Measurements from ENCODE around the gene PCCA. TPM values are rescaled to one million over a fixed set of nuclear protein-coding genes. Genes with fewer than 3 reads are reported as not detected.

The PCCA gene
- total and polyA plus RNA-seq, 2 of the 13 experiments (the other 11 are each of a cell fraction or from before 2014, with no cell fraction given), result 15.0 to 32.2 TPM

- TF ChIP-seq NR0B2 (CRISPR knock-in tag; IDR thresholded peaks at IDR 0.05) (no peak), EP300 (IDR thresholded peaks at IDR 0.05; ENCODE audit: low read depth in 2 of 2, low read length in 2 of 2) (peak; percentile 42 to 74; a peak in 2 of 4 replicates), EP300 (CRISPR knock-in tag; IDR thresholded peaks at IDR 0.05; ENCODE audit: borderline replicate concordance) (0 out of 2 replicates have a peak, but pooled peaks have one; percentile 52), TFAP4 (IDR thresholded peaks at IDR 0.05; ENCODE audit: borderline replicate concordance, low read depth) (no peak), GATAD2A (CRISPR knock-in tag; IDR thresholded peaks at IDR 0.05) (peak; percentile 66), SMARCE1 (IDR thresholded peaks at IDR 0.05; ENCODE audit: borderline replicate concordance) (peak; percentile 74; the same call in 1 of the 2 replicates), ZNF20 (CRISPR knock-in tag; IDR thresholded peaks at IDR 0.05) (no peak), ZNF430 (CRISPR knock-in tag; IDR thresholded peaks at IDR 0.05) (no peak), SSRP1 (CRISPR knock-in tag; IDR thresholded peaks at IDR 0.05) (no peak), NPAS2 (CRISPR knock-in tag; IDR thresholded peaks at IDR 0.05; ENCODE audit: borderline replicate concordance) (no peak), ATF3 (CRISPR knock-in tag; IDR thresholded peaks at IDR 0.05) (peak; percentile 94), ZBTB46 (CRISPR knock-in tag; IDR thresholded peaks at IDR 0.05; ENCODE audit: borderline replicate concordance) (no peak), JUND (CRISPR knock-in tag; IDR thresholded peaks at IDR 0.05) (peak; percentile 91), ZNF589 (CRISPR knock-in tag; conservative IDR thresholded peaks at IDR 0.05) (no peak), ETV5 (CRISPR knock-in tag; IDR thresholded peaks at IDR 0.05; ENCODE audit: borderline replicate concordance) (peak; percentile 90), THAP11 (CRISPR knock-in tag; IDR thresholded peaks at IDR 0.05) (0 out of 2 replicates have a peak, but pooled peaks have one; percentile 15), ZNF790 (CRISPR knock-in tag; IDR thresholded peaks at IDR 0.05; ENCODE audit: borderline replicate concordance) (no peak), ZNF720 (CRISPR knock-in tag; IDR thresholded peaks at IDR 0.05) (no peak), TFE3 (CRISPR knock-in tag; IDR thresholded peaks at IDR 0.05) (peak; percentile 48; the same call in 1 of the 2 replicates), JUNB (CRISPR knock-in tag; IDR thresholded peaks at IDR 0.05; ENCODE audit: borderline replicate concordance) (peak; percentile 89; the same call in 1 of the 2 replicates), ZGPAT (CRISPR knock-in tag; IDR thresholded peaks at IDR 0.05) (0 out of 2 replicates have a peak, but pooled peaks have one; percentile 20), SOX5 (CRISPR knock-in tag; IDR thresholded peaks at IDR 0.05; ENCODE audit: borderline replicate concordance) (no peak), NR2F2 (IDR thresholded peaks at IDR 0.05; ENCODE audit: borderline replicate concordance, low read depth) (peak; percentile 75; the same call in 1 of the 2 replicates)
Observed at GRCh38 chr13:100392709-100393630, 304.1 kb downstream of the PCCA start (continued).
